WTC11 (cell line): Measurements from ENCODE around the gene DMPK. TPM values are rescaled to one million over a fixed set of nuclear protein-coding genes. Genes with fewer than 3 reads are reported as not detected.

Experiments used
- ATF3 ChIP-seq: sonication (generic); formaldehyde crosslinking; conservative IDR thresholded peaks from 2 replicates; pipeline ENCODE4 v1.8.1; 2022; ENCODE audit warnings: mild to moderate bottlenecking, missing genetic modification reagents
- CREB1 ChIP-seq: sonication (generic); formaldehyde crosslinking; IDR thresholded peaks from 2 replicates; pipeline ENCODE4 v1.8.0; 2023; ENCODE audit warnings: mild to moderate bottlenecking, missing genetic modification reagents
- CREM ChIP-seq: sonication (generic); formaldehyde crosslinking; IDR thresholded peaks from 2 replicates; pipeline ENCODE4 v1.8.1; 2022; ENCODE audit warnings: mild to moderate bottlenecking, missing genetic modification reagents, moderate library complexity
- ETV6 ChIP-seq: sonication (generic); formaldehyde crosslinking; IDR thresholded peaks from 2 replicates; pipeline ENCODE4 v1.8.1; 2022; ENCODE audit warnings: mild to moderate bottlenecking, missing genetic modification reagents
- FOXJ3 ChIP-seq: sonication (generic); formaldehyde crosslinking; IDR thresholded peaks from 2 replicates; pipeline ENCODE4 v1.9.0; 2021; ENCODE audit warnings: missing genetic modification reagents, mild to moderate bottlenecking, borderline replicate concordance
- HMGXB4 ChIP-seq: sonication (generic); formaldehyde crosslinking; IDR thresholded peaks from 2 replicates; pipeline ENCODE4 v1.8.1; 2023; ENCODE audit warnings: mild to moderate bottlenecking, moderate library complexity, missing genetic modification reagents
- KAT7 ChIP-seq: sonication (generic); formaldehyde crosslinking; IDR thresholded peaks from 2 replicates; pipeline ENCODE4 v1.8.1; 2023; ENCODE audit warnings: missing genetic modification reagents, mild to moderate bottlenecking, borderline replicate concordance
- NR2C2 ChIP-seq: sonication (generic); formaldehyde crosslinking; IDR thresholded peaks from 2 replicates; pipeline ENCODE4 v1.8.0; 2022; ENCODE audit warnings: mild to moderate bottlenecking, missing genetic modification reagents
- OVOL2 ChIP-seq: fragments of 250-450 bp; sonication (Bioruptor Pico); IDR thresholded peaks from 2 replicates; pipeline ENCODE4 v1.9.0; 2021; ENCODE audit warnings: mild to moderate bottlenecking, borderline replicate concordance
- SOX15 ChIP-seq: fragments of 250-450 bp; sonication (Bioruptor Pico); IDR thresholded peaks from 2 replicates; pipeline ENCODE4 v1.9.0; 2021; ENCODE audit warnings: mild to moderate bottlenecking
- TEAD4 ChIP-seq: sonication (generic); formaldehyde crosslinking; IDR thresholded peaks from 2 replicates; pipeline ENCODE4 v1.8.0; 2022; ENCODE audit warnings: mild to moderate bottlenecking, missing genetic modification reagents
- TP53 ChIP-seq: sonication (generic); formaldehyde crosslinking; IDR thresholded peaks from 2 replicates; pipeline ENCODE4 v1.8.1; 2023; ENCODE audit warnings: mild to moderate bottlenecking, missing genetic modification reagents
- ZNF232 ChIP-seq: sonication (generic); formaldehyde crosslinking; IDR thresholded peaks from 2 replicates; pipeline ENCODE4 v1.8.0; 2022; ENCODE audit warnings: mild to moderate bottlenecking, missing genetic modification reagents
- ZNF396 ChIP-seq: fragments of 250-450 bp; sonication (Bioruptor Pico); IDR thresholded peaks from 2 replicates; pipeline ENCODE4 v1.8.0; 2021; ENCODE audit warnings: mild to moderate bottlenecking, moderate library complexity, borderline replicate concordance
- ZNF416 ChIP-seq: fragments of 250-450 bp; sonication (Bioruptor Pico); IDR thresholded peaks from 2 replicates; pipeline ENCODE4 v1.9.0; 2021; ENCODE audit warnings: mild to moderate bottlenecking, inconsistent platforms
- ZNF671 ChIP-seq: fragments of 250-450 bp; sonication (Bioruptor Pico); IDR thresholded peaks from 2 replicates; pipeline ENCODE4 v1.8.0; 2021; ENCODE audit warnings: mild to moderate bottlenecking
- total RNA-seq: library from RNA; stranded (reverse); gene quantifications from 3 replicates; pipeline ENCODE4 v1.2.3, GENCODE V29; 2021
- TF ChIP-seq, protein P1 (sequence below): fragments of 250-450 bp; sonication (Bioruptor Pico); IDR thresholded peaks from 2 replicates; pipeline ENCODE4 v1.8.0; 2021; ENCODE audit warnings: mild to moderate bottlenecking
- TF ChIP-seq, protein P2 (sequence below): sonication (generic); formaldehyde crosslinking; IDR thresholded peaks from 2 replicates; pipeline ENCODE4 v1.8.0; 2022; ENCODE audit warnings: mild to moderate bottlenecking, missing genetic modification reagents
- TF ChIP-seq, protein P3 (sequence below): sonication (generic); formaldehyde crosslinking; IDR thresholded peaks from 2 replicates; pipeline ENCODE4 v1.8.1; 2023; ENCODE audit warnings: mild to moderate bottlenecking, missing genetic modification reagents
- TF ChIP-seq, protein P4 (sequence below): fragments of 250-450 bp; sonication (Bioruptor Pico); IDR thresholded peaks from 2 replicates; pipeline ENCODE4 v1.9.0; 2021; ENCODE audit warnings: mild to moderate bottlenecking
- TF ChIP-seq, protein P5 (sequence below): sonication (generic); formaldehyde crosslinking; IDR thresholded peaks from 2 replicates; pipeline ENCODE4 v1.8.1; 2022; ENCODE audit warnings: missing genetic modification reagents, borderline replicate concordance
- TF ChIP-seq, protein P6 (sequence below): sonication (generic); formaldehyde crosslinking; IDR thresholded peaks from 2 replicates; pipeline ENCODE4 v1.8.0; 2023; ENCODE audit warnings: mild to moderate bottlenecking, missing genetic modification reagents
- TF ChIP-seq, protein P7 (sequence below): sonication (generic); formaldehyde crosslinking; IDR thresholded peaks from 2 replicates; pipeline ENCODE4 v1.8.1; 2022; ENCODE audit warnings: mild to moderate bottlenecking, missing genetic modification reagents, moderate library complexity, borderline replicate concordance

Gene DMPK
- total RNA-seq, 1 experiment from 2014 or later: 42.7 TPM

DNA sequence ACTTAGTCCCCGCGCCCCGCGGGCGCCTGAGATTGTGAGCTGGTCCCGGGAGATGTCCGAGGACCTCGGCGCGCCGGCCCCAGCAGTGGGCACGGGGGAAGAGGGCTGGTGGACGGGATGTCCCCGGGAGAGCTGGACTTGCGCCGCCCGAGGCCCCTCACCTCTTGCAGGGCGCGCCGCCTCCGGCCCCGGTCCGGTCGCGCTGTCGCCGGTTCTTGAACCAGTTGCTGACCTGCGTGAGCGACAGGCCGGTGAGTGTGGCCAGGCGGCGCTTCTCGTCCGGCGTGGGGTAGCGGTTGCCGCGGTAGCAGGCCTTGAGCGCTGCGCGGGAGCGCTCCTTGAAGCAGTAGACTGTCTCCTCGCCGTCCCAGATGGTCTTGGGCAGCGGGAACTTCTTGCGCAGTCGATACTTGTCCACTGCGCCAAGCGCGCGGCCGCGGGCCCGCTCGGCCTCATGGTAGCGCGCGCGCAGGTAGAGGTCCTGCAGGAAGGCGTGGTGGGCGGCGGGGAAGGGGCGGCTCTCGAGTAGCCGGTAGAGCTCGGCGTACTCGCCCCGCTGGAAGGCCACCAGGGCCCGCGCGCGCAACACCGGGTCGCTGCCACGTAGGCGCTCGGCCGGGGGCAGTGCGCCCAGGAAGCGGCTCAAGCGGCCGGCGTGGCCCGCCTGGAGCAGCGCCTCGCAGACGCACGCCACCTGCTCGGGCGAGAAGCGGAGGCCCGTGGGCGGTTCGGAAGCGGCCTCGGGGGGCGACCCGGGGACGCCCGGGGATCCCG lies 14.2 kb downstream of the DMPK start (continued):
- TF ChIP-seq, protein P1, sequence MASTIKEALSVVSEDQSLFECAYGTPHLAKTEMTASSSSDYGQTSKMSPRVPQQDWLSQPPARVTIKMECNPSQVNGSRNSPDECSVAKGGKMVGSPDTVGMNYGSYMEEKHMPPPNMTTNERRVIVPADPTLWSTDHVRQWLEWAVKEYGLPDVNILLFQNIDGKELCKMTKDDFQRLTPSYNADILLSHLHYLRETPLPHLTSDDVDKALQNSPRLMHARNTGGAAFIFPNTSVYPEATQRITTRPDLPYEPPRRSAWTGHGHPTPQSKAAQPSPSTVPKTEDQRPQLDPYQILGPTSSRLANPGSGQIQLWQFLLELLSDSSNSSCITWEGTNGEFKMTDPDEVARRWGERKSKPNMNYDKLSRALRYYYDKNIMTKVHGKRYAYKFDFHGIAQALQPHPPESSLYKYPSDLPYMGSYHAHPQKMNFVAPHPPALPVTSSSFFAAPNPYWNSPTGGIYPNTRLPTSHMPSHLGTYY (CRISPR knock-in tag): no peak
- no peak for TF ChIP-seq ZNF396 (CRISPR knock-in tag)
- no peak for TF ChIP-seq ETV6 (CRISPR knock-in tag)
- TF ChIP-seq CREB1 (CRISPR knock-in tag): 0 out of 2 replicates have a peak, but pooled peaks have one; percentile 28
- no peak; the same call in 1 of the 2 replicates for TF ChIP-seq TP53
- TF ChIP-seq, protein P2, sequence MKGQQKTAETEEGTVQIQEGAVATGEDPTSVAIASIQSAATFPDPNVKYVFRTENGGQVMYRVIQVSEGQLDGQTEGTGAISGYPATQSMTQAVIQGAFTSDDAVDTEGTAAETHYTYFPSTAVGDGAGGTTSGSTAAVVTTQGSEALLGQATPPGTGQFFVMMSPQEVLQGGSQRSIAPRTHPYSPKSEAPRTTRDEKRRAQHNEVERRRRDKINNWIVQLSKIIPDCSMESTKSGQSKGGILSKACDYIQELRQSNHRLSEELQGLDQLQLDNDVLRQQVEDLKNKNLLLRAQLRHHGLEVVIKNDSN: no peak
- no peak for TF ChIP-seq ZNF416 (CRISPR knock-in tag)
- TF ChIP-seq, protein P3, sequence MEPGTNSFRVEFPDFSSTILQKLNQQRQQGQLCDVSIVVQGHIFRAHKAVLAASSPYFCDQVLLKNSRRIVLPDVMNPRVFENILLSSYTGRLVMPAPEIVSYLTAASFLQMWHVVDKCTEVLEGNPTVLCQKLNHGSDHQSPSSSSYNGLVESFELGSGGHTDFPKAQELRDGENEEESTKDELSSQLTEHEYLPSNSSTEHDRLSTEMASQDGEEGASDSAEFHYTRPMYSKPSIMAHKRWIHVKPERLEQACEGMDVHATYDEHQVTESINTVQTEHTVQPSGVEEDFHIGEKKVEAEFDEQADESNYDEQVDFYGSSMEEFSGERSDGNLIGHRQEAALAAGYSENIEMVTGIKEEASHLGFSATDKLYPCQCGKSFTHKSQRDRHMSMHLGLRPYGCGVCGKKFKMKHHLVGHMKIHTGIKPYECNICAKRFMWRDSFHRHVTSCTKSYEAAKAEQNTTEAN (CRISPR knock-in tag): no peak
- TF ChIP-seq, protein P4, sequence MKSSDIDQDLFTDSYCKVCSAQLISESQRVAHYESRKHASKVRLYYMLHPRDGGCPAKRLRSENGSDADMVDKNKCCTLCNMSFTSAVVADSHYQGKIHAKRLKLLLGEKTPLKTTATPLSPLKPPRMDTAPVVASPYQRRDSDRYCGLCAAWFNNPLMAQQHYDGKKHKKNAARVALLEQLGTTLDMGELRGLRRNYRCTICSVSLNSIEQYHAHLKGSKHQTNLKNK (CRISPR knock-in tag): no peak
- no peak; the same call in 1 of the 2 replicates for TF ChIP-seq KAT7 (CRISPR knock-in tag)
- no peak for TF ChIP-seq ZNF232 (CRISPR knock-in tag)
- TF ChIP-seq HMGXB4 (CRISPR knock-in tag): peak; percentile 84; the same call in 1 of the 2 replicates
- TF ChIP-seq NR2C2: no peak
- no peak for TF ChIP-seq SOX15 (CRISPR knock-in tag)
- no peak; the same call in 1 of the 2 replicates for TF ChIP-seq CREM (CRISPR knock-in tag)
- TF ChIP-seq ZNF671 (CRISPR knock-in tag): no peak
- TF ChIP-seq TEAD4: 0 out of 2 replicates have a peak, but pooled peaks have one; percentile 43
- no peak for TF ChIP-seq FOXJ3 (CRISPR knock-in tag)
- TF ChIP-seq OVOL2 (CRISPR knock-in tag): no peak
- TF ChIP-seq, protein P5, sequence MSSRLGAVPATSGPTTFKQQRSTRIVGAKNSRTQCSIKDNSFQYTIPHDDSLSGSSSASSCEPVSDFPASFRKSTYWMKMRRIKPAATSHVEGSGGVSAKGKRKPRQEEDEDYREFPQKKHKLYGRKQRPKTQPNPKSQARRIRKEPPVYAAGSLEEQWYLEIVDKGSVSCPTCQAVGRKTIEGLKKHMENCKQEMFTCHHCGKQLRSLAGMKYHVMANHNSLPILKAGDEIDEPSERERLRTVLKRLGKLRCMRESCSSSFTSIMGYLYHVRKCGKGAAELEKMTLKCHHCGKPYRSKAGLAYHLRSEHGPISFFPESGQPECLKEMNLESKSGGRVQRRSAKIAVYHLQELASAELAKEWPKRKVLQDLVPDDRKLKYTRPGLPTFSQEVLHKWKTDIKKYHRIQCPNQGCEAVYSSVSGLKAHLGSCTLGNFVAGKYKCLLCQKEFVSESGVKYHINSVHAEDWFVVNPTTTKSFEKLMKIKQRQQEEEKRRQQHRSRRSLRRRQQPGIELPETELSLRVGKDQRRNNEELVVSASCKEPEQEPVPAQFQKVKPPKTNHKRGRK (CRISPR knock-in tag): no peak
- TF ChIP-seq, protein P6, sequence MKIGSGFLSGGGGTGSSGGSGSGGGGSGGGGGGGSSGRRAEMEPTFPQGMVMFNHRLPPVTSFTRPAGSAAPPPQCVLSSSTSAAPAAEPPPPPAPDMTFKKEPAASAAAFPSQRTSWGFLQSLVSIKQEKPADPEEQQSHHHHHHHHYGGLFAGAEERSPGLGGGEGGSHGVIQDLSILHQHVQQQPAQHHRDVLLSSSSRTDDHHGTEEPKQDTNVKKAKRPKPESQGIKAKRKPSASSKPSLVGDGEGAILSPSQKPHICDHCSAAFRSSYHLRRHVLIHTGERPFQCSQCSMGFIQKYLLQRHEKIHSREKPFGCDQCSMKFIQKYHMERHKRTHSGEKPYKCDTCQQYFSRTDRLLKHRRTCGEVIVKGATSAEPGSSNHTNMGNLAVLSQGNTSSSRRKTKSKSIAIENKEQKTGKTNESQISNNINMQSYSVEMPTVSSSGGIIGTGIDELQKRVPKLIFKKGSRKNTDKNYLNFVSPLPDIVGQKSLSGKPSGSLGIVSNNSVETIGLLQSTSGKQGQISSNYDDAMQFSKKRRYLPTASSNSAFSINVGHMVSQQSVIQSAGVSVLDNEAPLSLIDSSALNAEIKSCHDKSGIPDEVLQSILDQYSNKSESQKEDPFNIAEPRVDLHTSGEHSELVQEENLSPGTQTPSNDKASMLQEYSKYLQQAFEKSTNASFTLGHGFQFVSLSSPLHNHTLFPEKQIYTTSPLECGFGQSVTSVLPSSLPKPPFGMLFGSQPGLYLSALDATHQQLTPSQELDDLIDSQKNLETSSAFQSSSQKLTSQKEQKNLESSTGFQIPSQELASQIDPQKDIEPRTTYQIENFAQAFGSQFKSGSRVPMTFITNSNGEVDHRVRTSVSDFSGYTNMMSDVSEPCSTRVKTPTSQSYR (CRISPR knock-in tag): no peak
- TF ChIP-seq, protein P7, sequence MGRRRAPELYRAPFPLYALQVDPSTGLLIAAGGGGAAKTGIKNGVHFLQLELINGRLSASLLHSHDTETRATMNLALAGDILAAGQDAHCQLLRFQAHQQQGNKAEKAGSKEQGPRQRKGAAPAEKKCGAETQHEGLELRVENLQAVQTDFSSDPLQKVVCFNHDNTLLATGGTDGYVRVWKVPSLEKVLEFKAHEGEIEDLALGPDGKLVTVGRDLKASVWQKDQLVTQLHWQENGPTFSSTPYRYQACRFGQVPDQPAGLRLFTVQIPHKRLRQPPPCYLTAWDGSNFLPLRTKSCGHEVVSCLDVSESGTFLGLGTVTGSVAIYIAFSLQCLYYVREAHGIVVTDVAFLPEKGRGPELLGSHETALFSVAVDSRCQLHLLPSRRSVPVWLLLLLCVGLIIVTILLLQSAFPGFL: no peak
- TF ChIP-seq ATF3 (CRISPR knock-in tag): no peak
